ENCODE results near the gene NSUN2.
"Not testable (repeated sequence)": the region's sequence is repeated elsewhere in the genome, so short reads cannot be mapped to it uniquely, and the experiment has no call there.

The NSUN2 gene

DNA sequence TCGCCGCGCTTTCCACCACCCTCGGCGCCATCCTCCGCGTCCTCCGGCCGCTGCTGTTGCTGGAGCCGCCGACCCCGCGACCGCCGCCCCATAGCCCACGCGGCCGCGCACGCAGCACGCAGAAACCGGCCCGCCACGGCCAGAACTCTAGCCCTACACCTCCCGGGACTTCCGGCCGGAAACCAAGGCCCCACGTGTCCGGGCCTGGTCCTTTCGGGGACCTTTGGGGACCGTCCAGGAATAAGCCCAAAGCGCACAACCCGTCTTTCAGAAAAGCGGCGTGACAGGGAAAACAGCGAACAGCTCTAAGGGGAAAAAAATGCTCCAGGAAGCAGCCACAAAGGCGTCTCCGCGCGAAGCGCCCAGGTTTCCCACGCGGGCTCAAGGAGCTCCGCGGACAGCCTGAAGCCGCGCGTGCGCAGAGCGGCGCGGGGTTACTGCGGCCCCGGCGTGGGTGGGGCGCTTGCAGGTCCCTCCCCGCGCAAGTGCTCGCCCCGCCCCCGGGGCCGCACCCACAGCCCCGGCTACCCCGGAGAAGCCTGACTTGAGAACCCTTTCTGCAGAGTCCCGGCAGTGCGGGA, at the start of gene NSUN2, which contains the start of gene SRD5A1:
Gene NSUN2 (minus strand): TSS at position 157 of the 581 bp plus-strand sequence. CDS start 65 bp downstream, at position 92.
Gene SRD5A1 (plus strand): TSS at position 553 of the 581 bp plus-strand sequence. CDS start 137 bp downstream, outside the sequence.
- DNase-seq, result peak; percentile 48 to 99 (median 92)

DNA sequence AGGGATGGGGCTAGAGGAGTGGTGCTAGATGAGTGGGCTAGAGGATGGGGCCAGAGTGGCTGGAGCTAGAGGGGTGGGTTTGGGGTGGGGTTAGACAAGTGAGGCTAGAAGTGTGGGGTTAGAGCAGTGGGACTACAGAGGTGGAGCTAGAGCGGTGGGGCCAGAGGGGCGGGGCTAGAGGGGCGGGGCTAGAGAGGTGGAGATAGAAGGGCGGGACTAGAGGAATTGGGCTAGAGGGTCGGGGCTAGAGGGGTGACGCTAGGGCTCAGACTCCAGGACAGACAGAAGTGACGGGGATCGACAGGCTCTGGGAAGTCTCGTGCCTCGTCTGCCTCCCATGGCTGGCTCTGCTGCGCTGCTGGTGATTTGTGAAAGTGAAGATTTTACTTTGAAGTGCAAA, 49.4 kb upstream of the NSUN2 start:
- DNase-seq, result no peak

DNA sequence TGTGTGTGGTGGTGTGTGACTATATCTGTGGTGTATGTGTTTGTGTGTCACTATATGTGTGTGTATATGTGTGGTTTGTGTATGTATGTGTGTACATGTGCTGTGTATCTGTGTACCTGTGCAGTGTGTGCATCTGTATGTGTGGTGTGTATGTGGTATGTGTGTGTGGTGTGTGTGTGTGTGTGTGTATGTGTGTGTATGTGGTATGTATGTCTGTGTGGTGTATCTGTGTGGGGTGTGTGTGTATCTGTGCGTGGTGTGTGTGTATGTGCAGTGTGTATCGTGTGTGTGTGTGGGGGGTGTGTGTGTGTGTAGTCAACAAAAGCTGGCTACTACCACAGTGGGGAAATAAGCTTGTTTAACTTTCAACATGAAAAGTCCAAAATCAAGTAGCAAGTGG, 48.8 kb upstream of the NSUN2 start:
- DNase-seq, result no peak

DNA sequence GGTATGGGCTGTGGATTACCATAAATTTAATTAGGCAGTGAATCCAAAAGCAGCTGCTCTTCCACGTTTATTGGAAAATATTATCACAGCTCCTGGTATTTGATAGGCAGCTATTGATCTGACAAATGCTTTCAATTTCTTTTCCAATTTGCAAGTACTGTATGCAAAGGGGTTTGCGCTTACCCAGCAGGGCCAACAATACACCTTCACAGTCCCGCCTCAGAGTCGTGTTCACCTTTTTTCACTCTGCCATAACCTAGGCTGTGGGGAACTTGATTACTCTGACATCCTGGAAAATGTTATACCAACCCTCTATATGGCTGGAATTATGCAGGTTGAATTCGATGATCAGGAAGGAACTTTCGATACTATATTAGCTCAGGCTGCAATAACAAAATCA, 48.1 kb upstream of the NSUN2 start:
- DNase-seq, result no peak

DNA sequence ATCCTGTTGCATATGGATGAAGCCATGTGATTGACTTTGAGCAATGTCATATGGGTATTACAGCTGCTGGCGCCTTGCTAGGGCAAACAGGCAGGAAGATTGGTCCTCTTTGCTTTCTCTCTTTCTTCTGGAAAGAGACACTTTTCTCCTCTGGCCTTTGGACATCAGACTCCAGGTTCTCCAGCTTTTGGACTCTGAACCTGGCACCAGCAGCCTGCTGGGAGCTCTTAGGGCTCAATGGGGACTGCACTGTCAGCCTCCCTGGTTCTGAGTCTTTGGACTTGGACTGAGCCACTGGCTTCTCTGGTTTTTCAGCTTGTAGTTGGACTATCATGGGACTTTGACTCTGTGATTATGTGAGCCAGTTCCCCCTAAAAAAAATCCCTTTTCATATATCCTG, 45.5 kb upstream of the NSUN2 start:
- DNase-seq, result no peak

DNA sequence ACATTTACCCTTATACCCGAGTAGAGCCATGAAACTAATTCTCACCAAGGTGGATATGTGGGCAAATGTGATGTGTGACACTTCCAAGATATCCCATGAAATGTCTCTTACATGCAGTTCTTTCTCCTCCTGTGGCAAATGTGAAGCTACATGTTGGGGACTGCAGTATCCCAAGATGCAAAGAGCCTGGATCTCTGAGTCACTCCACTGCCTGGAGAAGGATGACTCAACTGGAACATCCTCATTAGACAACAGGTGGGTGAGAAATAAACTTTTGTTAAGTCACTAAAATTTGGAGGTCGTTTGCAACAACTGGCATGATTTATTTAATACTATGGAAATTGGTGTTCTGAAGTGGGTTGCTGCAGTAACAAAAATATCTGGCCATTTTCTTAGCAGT, 43.9 kb upstream of the NSUN2 start:
- no peak for DNase-seq

DNA sequence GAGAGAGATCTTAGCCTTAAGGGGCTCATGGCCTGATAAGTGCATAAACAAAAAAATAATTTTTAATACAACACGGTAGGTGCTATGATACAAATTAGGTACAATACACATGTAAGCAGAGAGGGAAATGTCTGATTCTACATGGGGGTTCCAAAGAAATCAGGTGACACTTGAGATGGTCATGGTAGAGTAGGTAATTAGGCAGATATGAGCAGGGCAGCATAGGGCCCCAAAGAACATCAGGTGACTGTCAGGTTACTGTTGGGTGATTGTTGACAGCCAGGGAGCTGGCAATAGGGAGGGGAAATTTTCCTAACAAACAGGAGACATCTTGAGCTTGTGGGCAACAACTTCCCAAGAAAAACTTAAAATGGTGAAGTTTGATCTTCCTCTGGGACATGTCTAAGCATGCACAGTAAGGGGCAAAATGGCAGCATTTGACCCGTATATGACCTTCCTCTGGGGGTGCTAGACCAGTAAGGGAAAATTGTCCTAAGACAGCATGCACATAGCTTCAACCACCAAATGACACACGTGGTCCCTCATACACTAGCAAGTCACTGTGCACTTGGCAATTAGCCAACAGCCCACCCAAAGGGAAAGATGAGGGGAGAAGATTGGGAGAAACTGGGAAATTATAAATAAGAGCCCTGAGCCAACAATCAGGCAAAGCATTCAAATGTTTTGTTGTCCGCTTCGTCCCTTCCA, 43.1 kb upstream of the NSUN2 start:
- DNase-seq, result no peak

DNA sequence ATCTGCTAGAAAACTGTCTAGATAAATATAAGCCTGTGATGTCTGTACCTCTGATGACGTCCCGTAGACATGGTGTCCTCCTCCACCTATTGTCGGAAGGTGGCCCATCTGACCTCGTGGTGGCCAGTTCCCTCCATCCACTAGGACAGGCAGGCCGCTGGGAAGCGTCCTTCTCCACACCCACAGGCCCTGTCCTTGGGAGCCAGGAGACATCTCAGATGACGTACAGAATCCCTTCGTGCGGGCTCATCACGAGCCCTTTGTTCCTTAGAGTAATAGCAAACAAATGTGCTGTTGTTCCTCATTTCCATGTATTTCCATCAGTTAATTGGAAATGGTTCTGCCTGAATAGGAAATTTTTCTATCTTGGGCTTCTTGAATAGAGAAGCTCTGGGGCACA, 42.0 kb upstream of the NSUN2 start:
- peak in 1 of 58 donors; percentile 5 for DNase-seq

DNA sequence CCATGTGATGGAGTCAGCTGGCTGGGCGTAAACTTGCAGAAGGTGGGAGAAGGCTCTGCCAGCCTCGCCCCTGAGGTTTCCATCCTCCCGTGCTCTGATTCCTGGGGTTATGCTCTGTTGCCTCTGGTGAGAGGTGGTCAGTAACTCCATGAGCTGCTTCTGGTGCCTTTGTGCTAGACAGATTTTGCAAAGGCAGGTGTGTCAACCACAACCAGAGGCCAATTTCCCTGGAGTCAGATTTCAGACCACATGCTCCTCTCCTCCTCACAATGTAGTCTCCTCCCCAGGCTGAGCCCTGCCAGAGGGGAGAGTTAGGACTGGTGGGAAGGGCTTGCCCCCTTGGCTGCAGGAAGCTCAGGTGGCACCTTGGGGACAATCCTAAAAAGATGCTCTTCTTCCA, 41.6 kb upstream of the NSUN2 start:
- no peak for DNase-seq

DNA sequence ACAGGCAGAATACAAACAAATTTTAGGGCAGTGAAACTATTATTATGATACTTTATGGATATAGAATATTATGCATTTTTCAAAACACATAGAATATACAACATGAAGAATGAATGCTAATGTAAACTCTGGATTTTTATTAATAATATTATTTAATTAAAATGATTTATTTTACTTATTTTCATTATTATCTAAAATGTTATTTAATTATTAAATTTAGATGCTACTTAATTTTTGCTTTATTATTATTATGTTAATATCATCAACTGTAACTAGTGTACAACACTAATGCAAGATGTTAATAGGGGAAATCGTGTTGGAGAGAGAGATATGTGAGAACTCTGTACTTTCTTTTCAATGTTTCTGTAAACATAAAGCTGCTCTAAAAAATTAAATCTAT, 41.1 kb upstream of the NSUN2 start:
- DNase-seq, result no peak

DNA sequence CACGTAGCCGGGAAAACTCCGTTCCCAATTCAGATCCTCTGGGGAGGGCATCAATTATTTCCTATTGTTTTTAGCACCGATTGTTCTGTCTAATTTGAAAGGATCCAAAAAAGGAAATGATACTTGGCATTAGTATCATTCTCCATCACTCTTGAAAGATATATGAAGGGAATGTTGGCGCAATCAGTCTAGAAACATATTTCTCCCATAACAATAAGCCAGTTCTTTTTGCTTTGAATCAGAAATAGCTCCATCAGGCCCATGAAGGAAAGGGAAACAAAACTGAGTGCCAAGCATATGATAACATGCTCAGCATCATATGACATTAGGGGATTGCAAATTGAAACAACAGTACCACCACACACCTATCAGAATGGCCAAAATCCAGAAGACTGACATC, 40.2 kb upstream of the NSUN2 start:
- DNase-seq, result no peak

DNA sequence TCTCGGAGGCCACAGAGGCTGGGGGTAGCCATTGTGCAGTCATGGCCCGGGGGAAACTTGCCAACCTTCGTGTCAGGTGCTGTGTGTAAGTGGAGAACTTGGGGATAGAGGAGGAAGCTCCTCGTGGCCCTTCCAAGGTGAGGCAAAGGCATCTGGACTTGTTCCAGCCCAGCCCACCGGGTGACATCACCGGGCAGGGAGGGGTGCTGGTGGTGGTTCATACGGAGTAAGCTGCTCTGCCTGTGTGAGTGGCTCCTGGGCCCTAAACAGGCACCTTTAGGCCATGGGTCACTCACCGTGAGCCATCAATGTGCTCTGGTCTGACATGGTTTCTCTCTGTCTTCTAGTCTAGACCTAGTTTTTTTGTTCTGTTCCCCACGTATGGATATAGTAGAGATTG, 35.9 kb upstream of the NSUN2 start:
- DNase-seq, result not testable (repeated sequence)

DNA sequence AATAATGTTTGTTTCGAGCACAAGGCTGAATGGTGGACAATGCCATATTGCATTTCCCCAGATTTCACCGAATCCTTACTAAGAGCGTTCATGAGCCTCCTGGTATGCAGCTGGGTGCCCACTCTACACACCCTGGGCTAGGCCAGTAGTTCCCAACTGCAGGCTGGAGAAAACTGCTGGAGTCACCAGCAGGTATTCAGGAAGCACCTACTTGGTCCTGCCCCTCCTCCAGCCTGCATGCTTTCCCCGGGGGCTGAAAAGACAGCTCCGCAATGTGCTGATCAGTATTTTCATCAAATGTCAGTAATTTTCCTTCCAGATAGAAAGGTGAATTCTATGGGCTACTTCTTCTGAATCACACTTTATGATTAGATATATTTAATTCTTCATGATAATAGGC, 34.8 kb upstream of the NSUN2 start:
- no peak for DNase-seq

DNA sequence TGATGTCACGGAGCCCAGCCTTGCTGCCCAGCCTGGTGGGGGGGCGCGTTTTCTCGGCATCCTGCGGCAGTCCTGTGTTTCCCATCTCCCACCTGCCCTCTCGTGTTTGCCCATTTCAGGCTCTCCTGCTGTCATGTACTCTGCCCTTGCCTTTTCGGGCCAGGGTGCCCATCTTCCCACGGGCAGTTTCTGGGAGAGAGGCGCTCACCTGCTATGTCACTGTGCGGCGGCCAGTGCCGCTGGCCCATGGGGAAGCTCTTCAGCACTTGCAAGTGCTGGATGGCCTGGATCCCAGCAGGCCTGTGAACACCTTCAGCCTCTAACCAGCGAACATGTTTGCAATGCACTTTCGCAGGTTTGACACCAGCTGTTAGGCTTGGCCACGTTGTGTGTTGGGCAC, 33.9 kb upstream of the NSUN2 start:
- no peak for DNase-seq

DNA sequence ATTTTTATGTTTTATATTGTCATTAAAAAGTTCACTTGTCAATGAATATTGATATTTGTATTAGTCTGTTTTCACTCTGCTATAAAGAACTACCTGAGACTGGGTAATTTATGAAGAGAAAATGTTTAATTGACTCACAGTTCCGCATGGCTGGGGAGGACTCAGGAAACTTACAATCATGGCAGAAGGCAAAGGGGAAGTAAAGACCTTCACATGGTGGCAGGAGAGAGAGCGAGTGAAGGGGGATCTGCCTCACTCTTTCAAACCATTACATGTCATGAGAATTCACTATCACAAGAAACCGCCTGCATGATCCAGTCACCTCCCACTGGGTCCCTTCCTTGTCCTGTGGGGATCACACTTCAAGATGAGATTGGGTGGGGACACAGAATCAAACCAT, 27.8 kb upstream of the NSUN2 start:
- no peak for DNase-seq

DNA sequence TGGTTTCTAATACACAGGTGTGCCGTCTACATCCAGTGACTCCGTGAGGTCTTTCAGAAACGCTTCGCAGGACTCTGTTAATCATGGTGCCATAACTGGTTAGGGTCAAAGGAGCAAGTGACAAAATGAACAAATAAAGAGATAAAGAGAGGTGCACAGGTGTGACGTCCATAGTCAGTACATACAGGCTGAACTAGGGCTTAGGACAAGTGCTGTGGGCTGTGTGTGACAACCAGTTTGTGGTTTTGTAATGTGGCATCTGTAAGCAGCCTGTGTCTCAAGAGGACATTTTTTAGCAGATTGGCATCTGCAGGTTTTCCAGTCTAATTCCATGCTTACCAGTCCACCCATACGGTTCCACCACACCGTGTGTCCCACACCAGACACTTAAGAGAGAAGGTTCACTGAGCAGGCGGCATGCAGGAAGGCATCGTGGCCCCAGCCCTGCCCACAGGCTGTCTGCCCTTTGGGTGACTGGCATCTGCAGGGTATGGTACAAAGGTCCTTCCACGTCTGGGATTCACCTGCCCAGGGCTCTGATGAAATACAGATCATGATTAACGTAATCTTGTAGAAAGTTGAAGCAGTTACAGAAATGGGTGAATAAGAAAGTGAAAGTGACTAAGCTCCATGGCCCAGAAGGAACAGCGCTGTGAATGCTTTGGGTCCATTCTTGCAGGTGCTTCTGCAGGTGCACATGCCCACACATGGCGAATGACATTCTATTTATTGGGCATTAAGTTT, 27.3 kb upstream of the NSUN2 start:
- no peak for DNase-seq

DNA sequence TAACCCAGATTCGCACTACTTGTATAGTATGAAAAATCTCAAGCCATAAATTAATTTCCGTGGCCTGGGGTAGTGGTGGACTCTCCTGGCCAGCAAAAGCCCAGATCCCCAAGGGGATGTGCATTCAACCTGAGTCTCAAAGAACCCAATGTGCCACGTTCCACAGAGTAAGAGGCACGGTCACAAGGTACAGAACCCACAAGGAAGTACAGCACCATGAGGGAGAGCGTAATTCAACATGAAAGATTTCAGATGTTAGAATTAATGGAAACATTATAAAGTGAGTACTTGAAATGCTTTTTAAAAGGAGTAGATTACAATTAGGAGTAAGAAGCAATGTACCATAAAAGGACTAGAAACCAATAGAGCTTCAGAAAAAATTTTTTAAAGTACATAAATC, 23.8 kb upstream of the NSUN2 start:
- DNase-seq, result no peak

DNA sequence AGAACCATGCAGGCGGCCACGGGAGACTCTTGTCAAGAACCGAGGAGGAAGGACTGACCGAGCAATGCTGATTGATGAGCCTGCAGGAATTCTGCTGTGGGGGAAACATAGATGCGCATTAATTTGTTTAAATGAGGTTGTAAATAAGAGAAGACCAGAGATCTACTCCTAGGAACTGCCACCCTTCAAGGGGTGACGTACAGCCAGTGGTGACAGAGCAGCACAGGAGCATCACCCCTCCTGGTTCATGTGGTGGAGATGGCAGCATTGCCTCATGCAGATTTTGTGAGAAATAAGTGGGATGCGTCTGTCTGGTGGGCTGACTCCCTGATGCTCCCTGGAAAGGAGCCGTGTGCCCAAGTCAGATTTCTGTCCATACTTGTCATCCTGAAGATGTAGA, 22.6 kb upstream of the NSUN2 start:
- no peak for DNase-seq

DNA sequence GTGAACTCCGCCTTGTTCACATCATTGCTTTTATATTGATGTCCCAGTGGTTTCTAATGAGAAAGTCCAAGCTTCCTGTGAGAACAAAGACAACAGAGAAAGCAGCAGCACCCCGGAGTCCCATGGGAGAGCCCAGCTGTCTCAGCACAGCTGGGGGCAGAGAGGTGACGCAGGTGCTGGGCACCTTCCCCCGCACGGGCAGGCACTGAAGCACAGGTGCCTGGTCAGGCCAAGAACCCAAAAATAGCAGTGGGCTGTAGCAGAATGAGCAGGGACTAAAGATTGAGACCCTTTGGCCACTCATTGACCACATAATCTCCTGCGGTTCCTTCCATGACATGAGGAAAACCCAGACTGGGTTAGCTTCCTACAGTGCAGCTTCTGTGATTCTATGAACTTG, 19.2 kb upstream of the NSUN2 start:
- no peak for DNase-seq

DNA sequence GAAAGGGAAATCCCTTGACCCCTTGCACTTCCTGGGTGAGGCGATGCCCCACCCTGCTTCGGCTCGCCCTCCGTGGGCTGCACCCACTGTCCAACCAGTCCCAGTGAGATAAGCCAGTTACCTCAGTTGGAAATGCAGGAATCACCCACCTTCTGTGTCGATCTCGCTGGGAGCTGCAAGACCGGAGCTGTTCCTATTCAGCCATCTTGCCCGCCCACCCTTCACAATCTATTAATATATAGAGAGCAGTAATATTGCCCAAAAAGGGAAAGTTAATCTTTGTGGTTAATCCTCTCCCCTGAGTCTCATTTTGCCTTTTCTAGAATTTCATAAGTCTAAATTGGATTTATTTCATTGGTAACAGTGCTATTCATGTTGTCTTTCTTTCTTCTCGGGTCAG, 16.8 kb upstream of the NSUN2 start:
- no peak for DNase-seq

DNA sequence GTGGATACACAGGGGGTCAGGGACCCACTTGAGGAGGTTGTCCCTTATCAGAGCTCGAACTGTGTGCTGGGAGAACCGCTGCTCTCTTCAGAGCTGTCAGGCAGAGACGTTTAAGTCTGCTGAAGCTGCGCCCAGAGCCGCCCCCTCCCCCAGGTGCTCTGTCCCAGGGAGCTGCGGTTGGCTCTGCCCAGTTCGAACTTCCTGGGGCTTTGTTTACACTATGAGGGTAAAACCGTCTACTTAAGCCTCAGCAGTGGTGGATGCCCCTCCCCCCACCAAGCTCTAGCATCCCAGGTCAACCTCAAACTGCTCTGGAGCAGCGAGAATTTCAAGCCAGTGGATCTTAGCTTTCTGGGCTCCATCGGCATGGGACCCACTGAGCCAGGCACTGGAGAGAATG, 16.3 kb upstream of the NSUN2 start:
- no peak for DNase-seq

DNA sequence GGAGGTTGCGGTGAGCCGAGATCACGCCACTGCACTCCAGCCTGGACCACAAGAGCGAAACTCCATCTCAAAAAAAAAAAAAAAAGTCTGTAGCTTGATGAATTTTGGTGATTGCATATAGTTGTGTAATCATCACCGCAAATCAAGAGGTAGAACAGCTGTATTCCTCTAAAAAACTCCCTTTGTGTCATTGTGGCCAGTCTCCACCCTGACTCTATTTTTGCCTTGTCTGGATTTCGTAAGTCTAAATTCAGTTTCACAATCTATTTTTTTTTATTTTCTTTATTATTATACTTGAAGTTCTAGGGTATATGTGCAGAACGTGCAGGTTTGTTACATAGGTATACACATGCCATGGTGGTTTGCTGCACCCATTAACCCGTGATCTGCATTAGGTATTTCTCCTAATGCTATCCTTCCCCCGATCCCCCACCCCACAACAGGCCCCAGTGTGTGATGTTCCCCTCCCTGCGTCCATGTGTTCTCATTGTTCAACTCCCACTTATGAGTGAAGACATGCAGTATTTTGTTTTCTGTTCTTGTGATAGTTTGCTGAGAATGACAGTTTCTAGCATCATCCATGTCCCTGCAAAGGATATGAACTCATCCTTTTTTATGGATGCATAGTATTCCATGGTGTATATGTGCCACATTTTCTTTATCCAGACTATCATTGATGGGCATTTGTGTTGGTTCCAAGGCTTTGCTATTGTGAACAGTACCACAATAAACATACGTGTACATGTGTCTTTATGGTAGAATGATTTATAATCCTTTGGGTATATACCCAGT, 12.9 kb upstream of the NSUN2 start:
- DNase-seq, result not testable (repeated sequence)

All from anterior cingulate cortex (tissue), 58 donors.